RWPE1 (cell line): ENCODE data around the gene VAPB.

ENCODE experiments used
- CTCF ChIA-PET: fragments of 350-600 bp; sonication (Branson Sonifier 250); formaldehyde crosslinking; extraction: SDS; loops from one replicate; lab custom pipeline; 2021; lab: Yijun Ruan, JAX
- POLR2A ChIA-PET: fragments of 400-600 bp; formaldehyde crosslinking; extraction: SDS; loops from one replicate; lab custom pipeline; 2020; ENCODE audit warnings: antibody characterized with exemption; ENCODE audit not compliant: low non-redundant PET; lab: Yijun Ruan, JAX
- DNase-seq: peaks from one replicate; pipeline ENCODE4 v3.0.0; 2012; ENCODE audit warnings: low spot score
- H3K27ac ChIP-seq: fragments of 450-650 bp; 2 replicates; pipeline ENCODE4 v1.5.1; 2017
- CTCF ChIP-seq: fragments of 450-650 bp; conservative IDR thresholded peaks from 2 replicates; pipeline ENCODE4 v1.5.1; 2017; ENCODE audit warnings: low read depth, mild to moderate bottlenecking

VAPB gene

DNA sequence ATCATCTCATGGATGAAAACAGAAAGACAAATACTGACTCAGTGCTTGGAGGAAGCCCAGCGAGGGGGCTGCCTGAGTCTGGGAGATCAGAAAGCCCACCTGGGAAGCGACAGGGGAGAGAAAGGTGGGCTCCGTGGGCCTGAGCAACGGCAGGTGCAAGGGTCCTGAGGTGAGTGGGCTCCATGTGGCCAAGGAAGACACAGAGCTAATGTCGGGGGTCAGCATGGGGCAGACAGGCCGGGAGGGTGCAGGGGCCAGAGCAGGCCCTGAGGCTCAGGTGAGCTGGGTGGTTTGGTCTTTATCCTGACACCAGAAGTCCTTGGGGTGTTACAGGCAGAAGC, 107.4 kb downstream of the VAPB start:
- TF ChIP-seq CTCF, result no peak
- ChIA-PET CTCF (interaction anchor here (0.6 kb wide), 1 partner anchor 91 kb away, joined by 3 read pairs; no protein-coding TSS in a partner anchor), POLR2A (interaction anchor here (0.6 kb wide), 1 partner anchor 13 kb away, joined by 6 read pairs; no protein-coding TSS in a partner anchor)
- no peak overlapping the region for H3K27ac ChIP-seq
- DNase-seq, result no peak

GRCh38 chr20:58497076-58497641, 108.1 kb downstream of the VAPB start:
- ChIA-PET CTCF (interaction anchor here (0.6 kb wide), 2 partner anchors 90 to 259 kb away, joined by 3 read pairs; no protein-coding TSS in a partner anchor), POLR2A (interaction anchor here (0.6 kb wide), 1 partner anchor 13 kb away, joined by 6 read pairs; no protein-coding TSS in a partner anchor)
- no peak overlapping the region for H3K27ac ChIP-seq
- DNase-seq, result no peak
- no peak for TF ChIP-seq CTCF

DNA sequence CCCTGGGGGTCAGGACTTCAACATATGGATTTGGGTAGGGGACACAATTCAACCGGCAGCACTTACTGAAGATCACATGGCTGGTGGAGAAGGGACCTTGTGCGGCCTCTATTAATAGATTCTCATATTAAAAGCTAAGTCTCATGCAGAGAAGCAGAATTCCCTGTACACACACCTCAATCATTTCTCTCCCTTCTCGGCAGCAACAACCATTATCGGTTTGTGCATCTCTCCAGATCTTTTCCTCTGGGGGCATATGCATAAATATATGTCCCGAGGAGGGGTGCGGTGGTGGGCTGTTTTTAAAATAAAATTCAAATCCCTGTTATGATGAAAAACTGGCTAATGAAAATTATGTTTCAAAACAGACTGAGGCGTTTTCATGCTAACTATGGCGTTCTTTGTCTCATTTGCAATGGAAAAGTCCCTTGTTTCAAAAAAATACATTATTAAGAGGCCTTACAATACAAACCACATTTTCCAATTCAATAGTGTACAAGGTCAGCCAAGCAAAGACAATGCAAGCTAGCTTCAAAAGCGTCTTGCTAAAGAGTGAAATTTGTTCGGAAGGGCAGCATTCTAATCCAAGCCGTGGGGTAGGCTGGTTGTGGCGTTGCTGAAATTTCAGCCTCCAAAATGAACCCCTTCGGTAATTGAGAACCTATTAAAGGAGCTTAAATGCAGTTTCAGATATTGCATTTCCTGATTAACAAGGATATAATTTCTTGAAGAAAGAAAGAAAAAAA, 108.9 kb downstream of the VAPB start:
- ChIA-PET POLR2A (no interaction called here), CTCF (interaction anchor here (0.6 to 0.7 kb wide), 2 partner anchors 260 to 1021 kb away, joined by 3 to 5 read pairs; no protein-coding TSS in a partner anchor)
- DNase-seq, result no peak
- H3K27ac ChIP-seq, result no peak overlapping the region
- TF ChIP-seq CTCF, result no peak

GRCh38 chr20:58498470-58499068, 109.5 kb downstream of the VAPB start:
- CTCF ChIA-PET, result interaction anchor here (0.6 to 0.7 kb wide), 2 partner anchors 976 to 1020 kb away, joined by 3 to 5 read pairs; no protein-coding TSS in a partner anchor
- no peak for TF ChIP-seq CTCF

DNA sequence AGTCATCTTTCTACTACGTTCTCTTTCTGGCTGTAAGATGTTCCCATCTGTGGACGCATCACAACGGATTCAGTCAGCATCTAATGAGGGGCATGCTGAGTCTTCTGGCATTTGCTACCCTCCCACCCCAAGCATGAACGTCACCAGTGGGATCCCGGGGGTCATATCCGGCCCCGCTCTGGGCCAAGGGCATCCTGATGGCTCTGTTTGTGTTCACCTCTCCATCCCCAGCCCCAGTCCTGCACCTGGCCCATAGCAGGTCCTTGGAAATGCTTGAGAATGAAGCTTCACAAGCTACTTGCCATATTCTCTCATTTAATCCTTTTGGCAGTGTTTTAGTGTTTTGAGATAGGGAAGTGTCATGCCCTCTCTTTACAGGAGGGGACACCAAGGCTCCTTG, 111.2 kb downstream of the VAPB start:
- ChIA-PET CTCF (no interaction called here), POLR2A (no interaction called here)
- TF ChIP-seq CTCF, result no peak

More at GRCh38 chr20:58498470-58499068, 109.5 kb downstream of the VAPB start:
- DNase-seq, result no peak
- POLR2A ChIA-PET, result no interaction called here
- no peak overlapping the region for H3K27ac ChIP-seq

More for the DNA sequence above, 111.2 kb downstream of the VAPB start:
- no peak overlapping the region for H3K27ac ChIP-seq
- no peak for DNase-seq
